Gastroesophageal sphincter (tissue), 3 donors: ENCODE results near the gene L3MBTL4.

ENCODE experiments used
- CTCF ChIP-seq, 4 experiments: fragments of 200-600 bp in 2 of 4; fragments of 450-650 bp in 2 of 4; sonication (generic) in 1 of 4; IDR thresholded peaks; one replicate each; pipeline ENCODE4 v1.5.1; 2017 to 2019; ENCODE audit warnings: antibody characterized with exemption in 4 of 4, mild to moderate bottlenecking in 2 of 4, moderate library complexity in 2 of 4
- POLR2A ChIP-seq, 2 donors: fragments of 450-650 bp; IDR thresholded peaks; one replicate each; pipeline ENCODE4 v1.6.1; 2017; ENCODE audit warnings: antibody characterized with exemption in 2 of 2, mild to moderate bottlenecking in 2 of 2, moderate library complexity in 1 of 2
- POLR2AphosphoS5 ChIP-seq: sonication (generic); formaldehyde crosslinking; IDR thresholded peaks from one replicate; pipeline ENCODE4 v1.6.1; 2017; ENCODE audit warnings: antibody characterized with exemption

GRCh38 chr18:6017171-6017570 lies 397.5 kb downstream of the L3MBTL4 start:
- TF ChIP-seq CTCF (IDR thresholded peaks at IDR 0.05) (no peak), POLR2A (IDR thresholded peaks at IDR 0.05) (no peak), POLR2AphosphoS5 (no peak)
